ENCODE data around the gene CXorf58.

DNA sequence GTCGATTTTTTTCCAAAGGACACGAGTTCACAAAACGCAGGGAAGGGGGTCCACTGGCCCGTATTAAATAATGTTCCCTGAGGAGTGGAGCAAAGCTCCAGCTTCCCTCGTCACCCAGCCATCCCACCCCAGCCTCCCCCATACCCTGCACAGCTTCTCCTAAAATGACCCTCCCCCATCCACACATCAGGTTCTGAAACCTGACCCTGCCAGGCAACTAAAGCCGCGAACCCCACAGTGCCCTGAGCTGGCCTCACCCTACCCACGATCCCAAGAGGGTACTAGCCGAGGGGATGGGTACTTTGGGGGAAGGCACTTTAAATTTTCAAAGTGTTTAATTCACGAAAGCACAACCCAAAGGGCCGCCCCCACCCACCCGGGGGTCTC, 702 bp upstream of the CXorf58 start:
- no peak for TF ChIP-seq TAF1 (IDR thresholded peaks at IDR 0.05; ENCODE audit: borderline replicate concordance, low read depth, low read length)
- no peak for TF ChIP-seq POLR2A (IDR thresholded peaks at IDR 0.05; ENCODE audit: low read depth, low read length)

All from GM12892 (cell line).